AG04449 (cell line): ENCODE results near the gene REEP3.

Experiments used
- CTCF ChIA-PET: fragments of 350-600 bp; formaldehyde crosslinking; extraction: SDS; loops from one replicate; lab custom pipeline; 2021; ENCODE audit warnings: antibody characterized with exemption; lab: Yijun Ruan, JAX
- POLR2A ChIA-PET: fragments of 400-600, 350-600 bp; formaldehyde crosslinking; extraction: SDS; loops from one replicate; lab custom pipeline; 2020; ENCODE audit warnings: antibody characterized with exemption, inconsistent platforms; lab: Yijun Ruan, JAX
- DNase-seq: peaks from one replicate; pipeline ENCODE4 v3.0.0-alpha.2; 2010; ENCODE audit warnings: low read depth, low spot score
- H3K4me3 ChIP-seq: 2 replicates; pipeline ENCODE4 v1.5.1; 2011; ENCODE audit warnings: low read depth, mild to moderate bottlenecking, control low read depth, low read length
- CTCF ChIP-seq: IDR thresholded peaks from one replicate; pipeline ENCODE4 v1.5.1; 2011; ENCODE audit warnings: mild to moderate bottlenecking, moderate library complexity, low read length, control low read depth, inconsistent platforms; ENCODE audit not compliant: insufficient read depth; ENCODE audit errors: missing control alignments

Gene REEP3

GRCh38 chr10:63633677-63634487, 112.7 kb downstream of the REEP3 start:
- no peak for DNase-seq
- ChIA-PET CTCF (interaction anchor here (0.7 to 9.4 kb wide), 19 partner anchors 9 to 467 kb away, joined by 3 to 166 read pairs (median 4); no protein-coding TSS in a partner anchor), POLR2A (no interaction called here)
- H3K4me3 ChIP-seq = no peak overlapping the region
- peak; percentile 51 for TF ChIP-seq CTCF

GRCh38 chr10:63634488-63635065, 113.4 kb downstream of the REEP3 start:
- POLR2A ChIA-PET = no interaction called here
- no peak overlapping the region for H3K4me3 ChIP-seq
- no peak for DNase-seq
- TF ChIP-seq CTCF = no peak
- CTCF ChIA-PET = interaction anchor here (0.7 to 9.4 kb wide), 16 partner anchors 9 to 468 kb away, joined by 3 to 166 read pairs (median 4); no protein-coding TSS in a partner anchor

GRCh38 chr10:63636812-63637211, 115.6 kb downstream of the REEP3 start:
- no peak for TF ChIP-seq CTCF
- POLR2A ChIA-PET = no interaction called here
- H3K4me3 ChIP-seq = no peak overlapping the region
- no peak for DNase-seq
- CTCF ChIA-PET = interaction anchor here (1.1 to 1.7 kb wide), 5 partner anchors 81 to 470 kb away, joined by 3 to 10 read pairs (median 4); no protein-coding TSS in a partner anchor

- DNase-seq = no peak
- H3K4me3 ChIP-seq = no peak overlapping the region
- no peak for TF ChIP-seq CTCF
- POLR2A ChIA-PET = no interaction called here
- CTCF ChIA-PET = interaction anchor here (1.1 to 1.7 kb wide), 2 partner anchors 83 to 430 kb away, joined by 3 to 10 read pairs; no protein-coding TSS in a partner anchor
Observed at GRCh38 chr10:63637901-63638327, 116.7 kb downstream of the REEP3 start.

- ChIA-PET POLR2A (interaction anchor here (0.6 kb wide), 1 partner anchor 480 kb away, joined by 3 read pairs; no protein-coding TSS in a partner anchor), CTCF (no interaction called here)
- H3K4me3 ChIP-seq = no peak overlapping the region
- no peak for DNase-seq
- TF ChIP-seq CTCF = no peak
Observed at GRCh38 chr10:63641366-63641765, 120.2 kb downstream of the REEP3 start.

GRCh38 chr10:63641799-63642198, 120.6 kb downstream of the REEP3 start:
- no peak for TF ChIP-seq CTCF
- ChIA-PET POLR2A (no interaction called here), CTCF (no interaction called here)
- DNase-seq = no peak
- H3K4me3 ChIP-seq = no peak overlapping the region
